ENCODE results near the gene PAN2.
"Not testable (repeated sequence)": the region's sequence is repeated elsewhere in the genome, so short reads cannot be mapped to it uniquely, and the experiment has no call there.

PAN2 gene

GRCh38 chr12:56307221-56307965 lies 26.4 kb downstream of the PAN2 start:
- no peak for DNase-seq

DNA sequence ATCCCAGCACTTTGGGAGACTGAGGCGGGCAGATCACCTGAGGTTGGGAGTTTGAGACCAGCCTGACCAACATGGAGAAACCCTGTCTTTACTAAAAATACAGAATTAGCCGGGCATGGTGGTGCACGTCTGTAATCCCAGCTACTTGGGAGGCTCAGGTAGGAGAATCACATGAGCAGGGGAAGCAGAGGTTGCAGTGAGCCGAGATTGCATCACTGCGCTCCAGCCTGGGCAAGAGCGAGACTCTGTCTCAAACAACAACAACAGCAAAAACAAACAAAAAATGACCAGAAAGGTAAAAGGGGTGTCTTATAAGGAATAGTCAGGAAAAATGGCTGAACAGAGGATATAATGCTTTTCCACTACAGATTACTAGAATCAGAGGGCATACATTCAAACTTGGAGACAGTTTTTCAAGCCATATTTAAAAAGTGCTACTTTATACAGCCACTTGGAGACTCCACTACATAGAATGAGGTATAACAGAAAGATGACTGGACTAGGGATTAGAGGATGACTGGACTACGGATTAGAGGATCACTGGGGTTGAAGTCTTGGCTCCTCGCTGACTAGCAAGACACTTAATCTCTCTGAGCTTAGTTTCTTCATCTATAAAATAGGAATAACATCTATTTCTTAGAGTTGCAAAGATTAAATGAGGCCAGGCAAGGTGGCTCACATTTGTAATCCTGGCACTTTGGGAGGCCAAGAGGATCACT lies 28.8 kb downstream of the PAN2 start:
- no peak for DNase-seq

DNA sequence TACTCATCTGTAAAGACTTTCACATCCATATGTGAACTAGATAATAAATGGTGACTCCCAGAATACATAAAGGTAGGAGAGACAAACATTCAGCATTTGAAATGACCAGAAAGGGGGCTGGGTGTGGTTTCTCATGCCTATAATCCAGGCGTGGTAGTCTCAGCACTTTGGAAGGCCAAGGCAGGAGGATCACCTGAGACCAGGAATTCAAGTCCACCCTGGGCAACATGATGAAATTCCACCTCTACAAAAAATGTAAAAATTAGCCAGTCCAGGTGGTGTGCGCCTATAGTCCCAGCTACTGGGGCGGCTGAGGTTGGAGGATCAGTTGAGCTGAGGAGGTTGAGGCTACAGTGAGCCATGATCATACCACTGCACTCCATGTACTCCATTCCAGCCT lies 29.5 kb downstream of the PAN2 start:
- no peak for DNase-seq

- no peak for DNase-seq
These were observed 32.9 kb downstream of the PAN2 start for GRCh38 chr12:56300644-56301464.

- DNase-seq, result peak; percentile 96 to 98
These were observed 33.8 kb downstream of the PAN2 start, which contains the start of gene CS for GRCh38 chr12:56299853-56300643. CS (minus strand) TSS chr12:56300330; CDS start chr12:56300201, 129 bp downstream.

DNA sequence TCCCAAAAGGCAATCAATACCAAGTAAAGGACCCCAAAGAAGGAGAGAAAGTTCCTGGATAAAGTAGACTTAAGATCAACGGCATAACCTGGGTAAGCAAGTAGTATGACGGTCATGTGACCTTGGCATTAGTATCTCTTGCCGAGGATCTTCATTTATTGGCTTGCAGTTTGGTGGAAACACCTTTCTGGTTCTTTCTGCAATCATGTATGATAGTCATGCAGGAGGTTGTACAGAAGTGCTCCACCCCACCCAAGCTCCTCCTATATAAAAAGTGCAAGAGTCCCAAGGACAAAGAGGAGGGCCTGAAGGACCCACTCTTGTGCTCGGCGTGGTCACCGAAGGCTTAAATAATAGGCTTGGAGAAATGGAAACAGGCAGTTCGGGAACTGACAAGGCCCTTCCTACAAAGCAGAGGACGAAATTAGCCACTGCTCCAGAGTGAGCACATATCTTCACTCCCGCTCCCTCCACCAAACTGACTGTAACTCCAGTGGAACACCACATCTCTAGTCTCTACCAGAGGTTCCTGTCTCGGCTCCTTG lies 34.4 kb downstream of the PAN2 start:
- peak in 1 of 2 experiments; percentile 36 for DNase-seq

DNA sequence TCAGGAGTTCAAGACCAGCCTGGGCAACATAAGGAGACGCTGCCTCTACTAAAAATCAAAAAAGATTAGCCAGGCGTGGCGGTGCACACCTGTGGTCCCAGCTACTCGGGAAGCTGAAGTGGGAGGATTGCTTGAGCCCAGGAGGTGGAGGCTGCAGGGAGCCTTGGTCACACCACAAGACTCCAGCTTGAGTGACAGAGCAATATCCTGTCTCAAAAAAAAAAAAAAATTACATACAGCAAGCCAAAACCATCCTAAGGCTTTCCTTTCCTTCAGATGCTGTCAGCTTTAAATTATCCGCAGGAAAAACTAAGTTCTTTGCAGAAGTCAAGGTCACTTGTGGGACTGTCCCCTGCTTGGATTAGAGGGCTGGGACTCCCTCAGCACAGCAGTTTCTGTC lies 35.0 kb downstream of the PAN2 start:
- DNase-seq, result no peak

GRCh38 chr12:56297400-56297799 lies 36.4 kb downstream of the PAN2 start:
- DNase-seq, result no peak

- no peak for DNase-seq
These were observed 37.5 kb downstream of the PAN2 start for GRCh38 chr12:56296295-56296694.

- no peak for DNase-seq
These were observed 40.0 kb downstream of the PAN2 start for GRCh38 chr12:56293795-56294194.

- DNase-seq, result no peak
These were observed 45.0 kb downstream of the PAN2 start for GRCh38 chr12:56288705-56289387.

DNA sequence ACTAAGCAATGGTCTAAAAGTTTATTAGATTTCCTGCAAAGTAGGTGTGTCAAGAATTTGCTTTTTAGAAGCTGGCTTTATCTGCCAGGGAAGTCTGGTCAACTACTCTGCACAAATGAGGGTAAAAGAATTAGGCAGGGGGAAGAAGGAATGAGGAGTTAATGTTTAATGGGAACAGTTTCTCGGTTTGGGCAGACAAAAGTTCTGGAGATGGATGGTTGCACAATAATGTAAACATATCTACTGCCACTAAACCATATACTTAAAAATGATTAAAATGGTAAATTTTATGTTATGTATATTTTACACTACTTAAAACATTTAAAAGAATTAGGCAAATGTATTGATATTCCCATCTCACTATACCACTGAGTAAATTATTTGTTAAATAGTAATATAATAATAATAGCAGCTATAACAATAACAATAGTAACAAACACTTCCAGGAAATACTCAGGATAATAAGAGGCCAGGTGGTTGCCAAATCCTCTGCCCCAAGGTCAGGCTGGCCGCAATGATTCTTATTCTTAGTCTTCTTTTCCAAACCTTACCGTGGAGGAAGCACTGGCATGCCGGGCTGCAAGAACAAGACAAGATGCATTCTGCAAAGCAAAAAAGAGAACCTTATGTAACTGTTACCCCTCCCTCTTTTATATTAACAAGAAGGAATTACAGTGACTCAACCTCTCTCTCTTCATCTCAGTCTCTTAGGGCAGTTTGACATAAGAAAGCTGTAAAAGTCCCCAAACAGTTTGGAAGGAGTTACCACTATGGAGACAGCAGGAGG lies 47.6 kb downstream of the PAN2 start:
- no peak for DNase-seq

DNA sequence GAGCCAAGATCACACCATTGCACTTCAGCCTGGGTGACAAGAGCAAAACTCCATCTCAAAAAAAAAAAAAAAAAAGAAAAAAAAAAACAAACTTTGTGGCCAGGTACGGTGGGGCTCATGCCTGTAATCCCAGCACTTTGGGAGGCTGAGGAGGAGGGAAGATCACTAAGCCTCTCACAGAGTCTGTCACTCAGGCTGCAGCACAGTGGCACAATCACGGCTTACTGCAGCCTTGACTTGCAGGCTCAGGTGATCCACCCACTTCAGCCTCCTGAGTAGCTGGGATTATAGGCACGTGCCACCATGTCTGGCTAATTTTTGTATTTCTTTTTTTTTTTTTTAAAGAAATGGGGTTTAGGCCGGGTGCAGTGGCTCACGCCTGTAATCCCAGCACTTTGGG lies 49.5 kb downstream of the PAN2 start:
- DNase-seq, result not testable (repeated sequence)

DNA sequence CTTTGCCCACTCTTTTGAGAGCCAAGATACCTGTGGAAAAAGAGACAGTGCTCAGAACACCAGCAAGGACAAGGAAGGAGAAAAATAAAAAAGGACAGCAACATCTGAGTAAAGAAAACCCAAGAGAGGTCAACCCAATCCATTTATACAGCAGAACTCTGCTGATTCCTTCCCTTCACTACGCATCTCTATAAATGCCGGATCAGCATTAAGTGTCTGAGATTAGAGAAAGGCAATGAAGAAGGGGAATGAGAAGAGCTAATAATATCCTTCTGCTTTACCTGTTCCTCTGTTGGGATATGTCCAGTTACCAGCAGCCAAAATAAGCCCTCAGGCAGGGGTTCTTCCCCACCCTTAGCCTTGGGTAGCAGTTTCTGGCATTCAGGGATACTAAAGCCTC lies 51.2 kb downstream of the PAN2 start:
- DNase-seq, result no peak

- no peak for DNase-seq
These were observed 51.8 kb downstream of the PAN2 start for GRCh38 chr12:56282030-56282429.

DNA sequence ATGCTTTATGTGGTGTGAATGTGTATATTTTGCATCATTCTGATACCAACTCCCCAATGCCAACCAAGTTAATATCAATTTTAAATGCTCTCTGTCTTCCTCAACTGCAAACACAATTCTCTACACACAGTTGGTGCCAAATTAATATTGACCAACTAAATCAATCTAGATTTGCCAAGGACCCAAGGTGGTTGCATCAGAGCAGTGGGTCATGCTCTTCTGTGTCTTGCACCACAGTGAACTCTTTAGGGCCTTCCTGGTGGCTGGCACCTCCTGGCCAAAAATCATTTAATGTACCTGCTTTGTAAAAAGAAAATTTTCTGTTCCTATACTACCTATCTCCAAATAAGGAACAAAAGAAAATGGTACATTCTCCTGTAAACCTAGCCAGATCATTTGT lies 53.0 kb downstream of the PAN2 start:
- no peak for DNase-seq

DNA sequence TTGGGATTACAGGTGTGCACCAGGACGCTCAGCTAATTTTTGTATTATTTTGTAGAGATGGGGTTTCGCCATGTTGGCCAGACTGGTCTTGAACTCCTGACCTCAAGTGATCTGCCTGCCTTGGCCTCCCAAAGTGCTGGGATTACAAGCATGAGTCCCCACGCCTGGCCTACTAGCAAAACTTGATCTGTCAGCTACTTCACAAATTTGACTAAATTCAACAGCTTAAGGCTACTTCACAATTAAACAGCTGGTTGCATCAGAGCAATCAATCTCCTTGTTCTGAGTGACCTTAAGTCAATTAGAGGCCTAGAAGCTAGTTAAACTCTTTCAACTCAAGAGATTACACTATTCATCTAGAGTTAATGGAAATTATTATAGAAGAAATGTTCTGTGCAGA lies 54.9 kb downstream of the PAN2 start:
- no peak for DNase-seq

DNA sequence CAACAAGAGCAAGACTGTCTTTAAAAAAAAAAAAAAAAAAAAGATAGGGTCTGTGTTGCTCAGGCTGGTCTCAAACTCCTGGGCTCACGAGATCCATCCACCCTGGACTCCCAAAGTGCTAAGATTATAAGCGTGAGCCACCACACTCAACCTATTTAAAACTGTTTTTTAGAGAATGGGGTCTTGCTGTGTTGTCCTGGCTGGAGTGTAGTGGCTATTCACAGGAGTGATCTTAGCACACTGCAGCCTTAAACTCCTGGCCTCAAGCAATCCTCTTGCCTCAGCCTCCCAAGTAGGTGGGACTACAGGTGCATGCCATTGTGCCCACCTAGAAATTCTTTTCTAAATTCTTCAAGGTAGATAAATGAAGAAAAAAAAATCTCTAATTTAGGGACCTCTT lies 59.5 kb downstream of the PAN2 start:
- DNase-seq, result no peak

DNA sequence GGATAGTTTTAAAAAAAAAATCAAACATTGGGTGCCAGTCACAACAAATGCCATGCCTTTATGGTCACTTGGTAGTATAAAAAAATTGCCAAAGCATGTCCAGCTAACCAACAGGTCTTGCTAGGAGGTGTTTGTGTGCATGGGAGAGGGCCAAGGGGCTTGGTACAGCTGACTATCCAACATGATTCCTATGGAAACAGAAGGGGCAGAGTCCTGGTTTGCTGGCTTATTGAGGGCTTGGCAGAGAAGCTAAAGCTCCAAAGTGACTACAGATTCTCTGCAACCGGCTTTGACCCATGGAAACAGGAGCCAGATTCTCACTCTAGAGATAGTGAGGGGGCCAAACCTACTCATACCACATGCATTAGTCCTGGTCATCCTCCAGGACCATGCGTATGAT lies 61.3 kb downstream of the PAN2 start:
- DNase-seq, result not testable (repeated sequence)

DNA sequence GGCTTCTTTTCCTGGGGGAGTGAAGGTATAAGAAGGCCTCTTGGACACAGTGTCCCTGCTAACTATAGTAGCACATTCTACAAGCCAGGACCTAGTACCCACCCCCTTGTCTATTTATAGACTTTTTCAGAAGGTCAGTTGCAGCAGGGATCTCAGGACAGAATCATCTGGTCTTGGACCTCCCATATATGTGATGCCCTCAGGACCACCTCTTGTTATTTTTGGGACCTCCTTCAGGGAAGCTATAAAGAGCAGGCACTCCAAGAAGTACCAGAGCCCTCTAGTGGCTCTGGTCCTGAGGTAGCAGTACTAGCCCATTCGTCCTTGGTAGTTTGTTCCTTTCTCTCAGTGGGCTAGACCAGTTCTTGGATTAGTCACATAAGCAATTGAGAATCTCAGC lies 62.8 kb downstream of the PAN2 start:
- DNase-seq, result peak in 1 of 2 experiments; percentile 35

Data from NCI-H524 (cell line).